OCI-LY3 (cell line): ENCODE results near the gene MACROD1.

Experiments
- EZH2phosphoT487 ChIP-seq: fragments of 200-600 bp; shearing (Covaris generic); IDR thresholded peaks from 2 replicates; pipeline ENCODE4 v1.6.1; 2018; ENCODE audit warnings: antibody characterized with exemption, mixed run types, low read depth
- TF ChIP-seq, protein P1 (sequence below): fragments of 200-600, 300-600 bp; sonication (generic); IDR thresholded peaks from 2 replicates; pipeline ENCODE4 v1.5.1; 2014; ENCODE audit warnings: antibody characterized with exemption, low read length, low read depth

- TF ChIP-seq, protein P1, sequence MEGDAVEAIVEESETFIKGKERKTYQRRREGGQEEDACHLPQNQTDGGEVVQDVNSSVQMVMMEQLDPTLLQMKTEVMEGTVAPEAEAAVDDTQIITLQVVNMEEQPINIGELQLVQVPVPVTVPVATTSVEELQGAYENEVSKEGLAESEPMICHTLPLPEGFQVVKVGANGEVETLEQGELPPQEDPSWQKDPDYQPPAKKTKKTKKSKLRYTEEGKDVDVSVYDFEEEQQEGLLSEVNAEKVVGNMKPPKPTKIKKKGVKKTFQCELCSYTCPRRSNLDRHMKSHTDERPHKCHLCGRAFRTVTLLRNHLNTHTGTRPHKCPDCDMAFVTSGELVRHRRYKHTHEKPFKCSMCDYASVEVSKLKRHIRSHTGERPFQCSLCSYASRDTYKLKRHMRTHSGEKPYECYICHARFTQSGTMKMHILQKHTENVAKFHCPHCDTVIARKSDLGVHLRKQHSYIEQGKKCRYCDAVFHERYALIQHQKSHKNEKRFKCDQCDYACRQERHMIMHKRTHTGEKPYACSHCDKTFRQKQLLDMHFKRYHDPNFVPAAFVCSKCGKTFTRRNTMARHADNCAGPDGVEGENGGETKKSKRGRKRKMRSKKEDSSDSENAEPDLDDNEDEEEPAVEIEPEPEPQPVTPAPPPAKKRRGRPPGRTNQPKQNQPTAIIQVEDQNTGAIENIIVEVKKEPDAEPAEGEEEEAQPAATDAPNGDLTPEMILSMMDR = no peak
- no peak for TF ChIP-seq EZH2phosphoT487
Measured at GRCh38 chr11:64074239-64074638, 91.7 kb downstream of the MACROD1 start.
